Neural progenitor cell (in vitro differentiated cells): ENCODE measurements around the gene THNSL1. TPM values are rescaled to one million over a fixed set of nuclear protein-coding genes. Genes with fewer than 3 reads are reported as not detected.

Experiments
- DNase-seq: peaks from one replicate; pipeline ENCODE4 v3.0.0-alpha.2; 2016; ENCODE audit warnings: low spot score
- H2AFZ ChIP-seq: fragments of 200-600 bp; sonication (generic); replicated peaks from 2 replicates; pipeline ENCODE4 v1.6.1; 2016; ENCODE audit warnings: antibody characterized with exemption
- H3F3A ChIP-seq: fragments of 200-600 bp; sonication (generic); 2 replicates; pipeline ENCODE4 v1.6.1; 2016; ENCODE audit warnings: antibody characterized with exemption, low read depth
- H3K27ac ChIP-seq: fragments of 200-600 bp; sonication (generic); 2 replicates; pipeline ENCODE4 v1.5.1; 2016; ENCODE audit warnings: mild to moderate bottlenecking
- H3K27me3 ChIP-seq: fragments of 200-600 bp; sonication (generic); 2 replicates; pipeline ENCODE4 v1.6.1; 2016; ENCODE audit warnings: mild to moderate bottlenecking, moderate library complexity
- H3K36me3 ChIP-seq: fragments of 200-600 bp; sonication (generic); 2 replicates; pipeline ENCODE4 v1.5.1; 2016
- H3K4me1 ChIP-seq: fragments of 200-600 bp; sonication (generic); 2 replicates; pipeline ENCODE4 v1.6.1; 2016; ENCODE audit warnings: mixed run types
- H3K4me2 ChIP-seq: fragments of 200-600 bp; sonication (generic); 2 replicates; pipeline ENCODE4 v1.6.1; 2016
- H3K4me3 ChIP-seq: fragments of 200-600 bp; sonication (generic); 2 replicates; pipeline ENCODE4 v1.5.1; 2016
- H3K79me2 ChIP-seq: fragments of 200-600 bp; sonication (generic); 2 replicates; pipeline ENCODE4 v1.6.1; 2016; ENCODE audit warnings: low read depth
- H3K9ac ChIP-seq: fragments of 200-600 bp; sonication (generic); 2 replicates; pipeline ENCODE4 v1.6.1; 2016
- H3K9me3 ChIP-seq: fragments of 200-600 bp; sonication (generic); 2 replicates; pipeline ENCODE4 v1.5.1; 2016; ENCODE audit warnings: low read depth
- H4K20me1 ChIP-seq: fragments of 200-600 bp; sonication (generic); 2 replicates; pipeline ENCODE4 v1.6.1; 2016; ENCODE audit warnings: low read depth
- H3K27ac Mint-ChIP-seq: 3 replicates; pipeline ENCODE4 v1.8.0; 2021; ENCODE audit warnings: mixed read lengths
- H3K27me3 Mint-ChIP-seq: 2 replicates; pipeline ENCODE4 v1.8.0; 2022; ENCODE audit warnings: low read depth, mild to moderate bottlenecking, inconsistent platforms, moderate library complexity, mixed read lengths; ENCODE audit not compliant: insufficient read depth
- H3K36me3 Mint-ChIP-seq: 3 replicates; pipeline ENCODE4 v1.8.0; 2021; ENCODE audit warnings: mixed read lengths
- H3K4me1 Mint-ChIP-seq: 3 replicates; pipeline ENCODE4 v1.8.0; 2021; ENCODE audit warnings: mixed read lengths
- H3K4me3 Mint-ChIP-seq: 3 replicates; pipeline ENCODE4 v1.8.0; 2021; ENCODE audit warnings: mild to moderate bottlenecking, moderate library complexity, mixed read lengths
- H3K9me3 Mint-ChIP-seq: 3 replicates; pipeline ENCODE4 v1.8.0; 2020; ENCODE audit warnings: mixed read lengths
- CTCF ChIP-seq: fragments of 200-600 bp; sonication (generic); IDR thresholded peaks from 2 replicates; pipeline ENCODE4 v1.5.1; 2017; ENCODE audit warnings: antibody characterized with exemption, mild to moderate bottlenecking
- EZH2 ChIP-seq: fragments of 200-600 bp; sonication (generic); IDR thresholded peaks from 2 replicates; pipeline ENCODE4 v1.6.1; 2017; ENCODE audit warnings: antibody characterized with exemption, mild to moderate bottlenecking, moderate library complexity
- EZH2phosphoT487 ChIP-seq: fragments of 200-600 bp; sonication (generic); IDR thresholded peaks from 2 replicates; pipeline ENCODE4 v1.6.1; 2017; ENCODE audit warnings: antibody characterized with exemption
- total RNA-seq: library from RNA; depleted of rRNA; stranded (reverse); fragments of >200 nt; gene quantifications from 2 replicates; pipeline ENCODE4 v1.2.3, GENCODE V29; 2015; ENCODE audit warnings: low replicate concordance

The THNSL1 gene
- total RNA-seq, 1 donor from 2014 or later: 19.4 TPM

GRCh38 chr10:24969841-24970281 is 46.6 kb upstream of the THNSL1 start:
- no peak for DNase-seq
- no peak overlapping the region for H3K4me2 ChIP-seq
- no peak for TF ChIP-seq CTCF
- no peak for TF ChIP-seq EZH2
- no peak for TF ChIP-seq EZH2phosphoT487
- H3K9me3 ChIP-seq: no peaks in the 10 kb centered on the region
- no peak overlapping the region for H3K27ac ChIP-seq
- no peak overlapping the region for H2AFZ ChIP-seq
- Mint-ChIP-seq H3K9me3 (no peaks in the 10 kb centered on the region), H3K36me3 (no peaks in the 10 kb centered on the region), H3K4me1 (peaks cover 4% of the 10 kb centered on the region), H3K4me3 (no peak overlapping the region), H3K27ac (no peak overlapping the region), H3K27me3 (peaks cover 3% of the 10 kb centered on the region)
- peaks cover 2% of the 10 kb centered on the region for H3K4me1 ChIP-seq
- H3K79me2 ChIP-seq: no peaks in the 10 kb centered on the region
- H3K27me3 ChIP-seq: no peaks in the 10 kb centered on the region
- no peak overlapping the region for H3K9ac ChIP-seq
- H3K4me3 ChIP-seq: no peak overlapping the region
- H4K20me1 ChIP-seq: no peaks in the 10 kb centered on the region
- no peaks in the 10 kb centered on the region for H3F3A ChIP-seq
- no peaks in the 10 kb centered on the region for H3K36me3 ChIP-seq

DNA sequence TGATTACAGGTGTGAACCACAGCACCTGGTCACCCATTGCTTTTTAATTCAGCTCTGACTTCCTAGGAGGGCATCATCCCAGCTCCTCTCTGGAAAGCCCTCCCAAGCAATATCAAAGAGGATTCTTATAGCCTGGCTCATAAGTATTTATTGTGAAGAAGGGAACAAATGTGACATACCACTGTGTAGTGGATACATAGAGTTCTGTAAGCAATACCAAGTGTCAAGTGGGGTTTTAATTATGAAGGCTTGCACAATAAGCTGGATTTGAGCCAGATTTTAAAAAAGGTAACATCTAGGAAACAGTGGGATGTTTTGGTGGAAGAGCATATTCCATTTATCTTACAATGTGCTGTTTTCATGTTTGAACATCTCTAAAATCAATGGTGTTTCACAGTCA is 45.0 kb upstream of the THNSL1 start:
- no peaks in the 10 kb centered on the region for H3K9me3 ChIP-seq

GRCh38 chr10:24973163-24973562 is 43.2 kb upstream of the THNSL1 start:
- Histone ChIP-seq H3K4me1 (peaks cover 7% of the 10 kb centered on the region), H4K20me1 (no peaks in the 10 kb centered on the region), H3K4me2 (no peak overlapping the region), H3K9ac (no peak overlapping the region), H3K9me3 (no peaks in the 10 kb centered on the region), H3K27ac (no peak overlapping the region), H3K36me3 (no peaks in the 10 kb centered on the region), H3F3A (no peaks in the 10 kb centered on the region), H2AFZ (no peak overlapping the region), H3K4me3 (no peak overlapping the region), H3K79me2 (no peaks in the 10 kb centered on the region), H3K27me3 (no peaks in the 10 kb centered on the region)
- H3K9me3 Mint-ChIP-seq: no peaks in the 10 kb centered on the region
- DNase-seq: no peak
- H3K4me1 Mint-ChIP-seq: peaks cover 9% of the 10 kb centered on the region
- H3K4me3 Mint-ChIP-seq: no peak overlapping the region
- no peaks in the 10 kb centered on the region for H3K27me3 Mint-ChIP-seq
- TF ChIP-seq EZH2phosphoT487 (no peak), CTCF (no peak), EZH2 (no peak)
- no peaks in the 10 kb centered on the region for H3K36me3 Mint-ChIP-seq
- H3K27ac Mint-ChIP-seq: no peak overlapping the region

More for the DNA sequence above, 45.0 kb upstream of the THNSL1 start:
- Histone ChIP-seq H3K4me3 (no peak overlapping the region), H3K9ac (no peak overlapping the region), H3F3A (no peaks in the 10 kb centered on the region), H3K36me3 (no peaks in the 10 kb centered on the region), H3K79me2 (no peaks in the 10 kb centered on the region), H4K20me1 (no peaks in the 10 kb centered on the region), H2AFZ (no peak overlapping the region), H3K27me3 (no peaks in the 10 kb centered on the region), H3K27ac (no peak overlapping the region), H3K4me2 (no peak overlapping the region), H3K4me1 (peaks cover 7% of the 10 kb centered on the region)
- no peak for DNase-seq
- Mint-ChIP-seq H3K4me1 (peaks cover 9% of the 10 kb centered on the region), H3K36me3 (no peaks in the 10 kb centered on the region), H3K4me3 (no peak overlapping the region), H3K27me3 (no peaks in the 10 kb centered on the region), H3K27ac (no peak overlapping the region), H3K9me3 (no peaks in the 10 kb centered on the region)
- TF ChIP-seq EZH2 (no peak), CTCF (no peak), EZH2phosphoT487 (no peak)
